Activated T-cell treated with anti-CD3 and anti-CD28 coated beads for 24 hours (primary cell): Measurements from ENCODE around the gene ADAM23.

ENCODE experiments used
- DNase-seq: peaks from one replicate; pipeline ENCODE4 v3.0.0-alpha.2; 2020; ENCODE audit warnings: low read depth

ADAM23 gene

GRCh38 chr2:206642075-206643025 lies 199.0 kb downstream of the ADAM23 start, which contains the start of gene FAM237A:
TSS of gene FAM237A (plus strand) at chr2:206642487. CDS start at chr2:206644237, 1,750 bp downstream.
- DNase-seq: no peak

- DNase-seq: no peak
These were observed 204.7 kb downstream of the ADAM23 start for GRCh38 chr2:206647985-206648384.

DNA sequence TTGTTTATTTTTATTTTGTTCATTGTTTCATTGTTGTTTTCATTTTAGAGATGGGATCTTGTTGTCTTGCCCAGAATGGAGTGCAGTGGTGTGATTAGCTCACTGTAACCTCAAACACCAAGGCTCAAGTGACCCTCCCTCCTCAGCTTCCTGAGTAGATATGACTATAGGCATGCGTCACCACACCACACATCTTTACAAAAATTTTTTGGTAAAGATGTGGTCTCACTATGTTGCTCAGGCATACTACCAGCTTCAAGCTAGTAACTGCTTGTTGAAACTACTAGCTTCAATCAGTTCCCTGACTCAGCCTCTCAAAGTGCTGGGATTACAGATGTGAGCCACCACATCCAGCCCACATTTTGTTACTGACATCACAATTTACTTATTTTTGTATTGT lies 213.8 kb downstream of the ADAM23 start:
- no peak for DNase-seq

DNA sequence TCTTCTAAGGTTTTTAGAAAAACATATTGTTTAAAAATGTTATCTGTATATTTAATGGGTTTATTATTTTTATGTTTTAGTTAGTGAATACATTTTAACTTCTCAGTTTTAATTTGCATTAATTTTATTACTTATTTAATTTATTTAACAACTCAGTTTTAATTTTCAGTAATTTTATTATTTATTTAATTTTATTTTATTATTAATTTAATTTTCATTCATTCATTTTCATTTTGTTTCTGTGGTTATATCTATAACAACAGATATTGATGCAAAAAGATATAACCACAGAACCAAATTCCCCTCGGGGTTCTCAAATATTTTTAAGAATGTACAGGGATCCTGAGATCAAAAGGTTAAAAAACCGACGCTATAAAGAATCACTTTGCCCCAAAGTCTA lies 221.9 kb downstream of the ADAM23 start:
- no peak for DNase-seq
